Tibial nerve (tissue), 4 donors: ENCODE results near the gene ARHGEF28.

ENCODE experiments used
- CTCF ChIP-seq, 5 experiments: fragments of 200-600 bp in 3 of 5; fragments of 450-650 bp in 2 of 5; sonication (generic) in 3 of 5; IDR thresholded peaks; one replicate each; pipeline ENCODE4 v1.5.1; 2016 to 2019; ENCODE audit warnings: antibody characterized with exemption in 5 of 5, mild to moderate bottlenecking in 3 of 5, moderate library complexity in 2 of 5
- EP300 ChIP-seq, 2 donors: sonication (generic); formaldehyde crosslinking; IDR thresholded peaks; one replicate each; pipeline ENCODE4 v1.6.1; 2017; ENCODE audit warnings: antibody characterized with exemption in 2 of 2, mild to moderate bottlenecking in 1 of 2
- POLR2A ChIP-seq, 2 donors: fragments of 450-650 bp; IDR thresholded peaks; one replicate each; pipeline ENCODE4 v1.6.1; 2017; ENCODE audit warnings: antibody characterized with exemption in 2 of 2, mild to moderate bottlenecking in 2 of 2, moderate library complexity in 2 of 2

GRCh38 chr5:73739650-73740049, 113.7 kb downstream of the ARHGEF28 start:
- no peak for TF ChIP-seq CTCF (IDR thresholded peaks at IDR 0.05)
- no peak for TF ChIP-seq POLR2A (IDR thresholded peaks at IDR 0.05)
- no peak for TF ChIP-seq EP300 (IDR thresholded peaks at IDR 0.05)
